Measurements from ENCODE around the gene FRMD6. TPM values are rescaled to one million over a fixed set of nuclear protein-coding genes. Genes with fewer than 3 reads are reported as not detected.
A peak's percentile ranks its signal among the peaks of the same experiment; 100 is the strongest.

Gene FRMD6
- total RNA-seq, 2 donors from 2014 or later = 4.2 to 12.1 TPM

GRCh38 chr14:51657762-51658161 lies 6.1 kb downstream of the FRMD6 start:
- DNase-seq = no peak
- intact Hi-C loops (cut with DNase I, micrococcal nuclease) = loop anchor here in 1 of 2 donors (10.0 kb wide), 1 partner anchor 373 kb away; no protein-coding TSS in a partner anchor
- ATAC-seq = no peak

DNA sequence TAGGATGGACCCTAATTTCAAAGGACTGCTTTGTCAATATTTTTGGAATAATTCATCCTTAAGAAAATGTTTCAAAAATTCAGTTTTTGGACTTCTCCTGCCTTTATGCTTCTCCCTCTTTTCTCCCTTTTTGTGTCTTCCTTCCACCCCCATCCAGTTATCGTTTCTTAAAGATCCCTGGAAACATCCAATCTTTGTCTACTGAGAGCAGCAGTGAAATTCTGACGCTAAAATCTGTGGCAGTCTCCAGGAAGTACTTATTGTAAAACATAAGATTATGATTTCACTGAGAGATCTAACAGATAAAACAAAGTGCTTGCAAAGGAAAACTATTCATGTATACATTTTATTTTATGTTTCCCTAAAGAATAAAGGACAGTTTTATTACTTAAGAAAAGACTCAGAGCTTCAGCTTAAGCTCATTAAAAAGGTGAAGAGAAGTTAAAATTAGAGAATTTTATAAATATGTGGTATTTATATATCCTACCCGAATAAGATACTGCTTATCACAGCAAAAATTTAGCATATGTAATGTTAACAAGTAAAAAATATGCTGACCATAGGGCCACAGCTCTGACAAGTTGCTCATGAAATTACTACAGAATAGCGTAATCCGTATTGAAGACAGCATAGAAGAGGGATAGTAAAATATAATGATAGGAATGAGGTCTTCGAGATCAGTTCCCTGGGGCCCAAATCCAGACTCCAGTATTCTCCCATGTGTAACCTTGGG lies 6.9 kb downstream of the FRMD6 start:
- no peak for ATAC-seq
- no peak for DNase-seq
- intact Hi-C loops (cut with DNase I, micrococcal nuclease) = loop anchor here in 1 of 2 donors (10.0 kb wide), 1 partner anchor 374 kb away; no protein-coding TSS in a partner anchor

GRCh38 chr14:51660741-51661140 lies 9.0 kb downstream of the FRMD6 start:
- intact Hi-C loops (cut with DNase I, micrococcal nuclease) = no loop called here
- ATAC-seq = no peak
- no peak for DNase-seq

DNA sequence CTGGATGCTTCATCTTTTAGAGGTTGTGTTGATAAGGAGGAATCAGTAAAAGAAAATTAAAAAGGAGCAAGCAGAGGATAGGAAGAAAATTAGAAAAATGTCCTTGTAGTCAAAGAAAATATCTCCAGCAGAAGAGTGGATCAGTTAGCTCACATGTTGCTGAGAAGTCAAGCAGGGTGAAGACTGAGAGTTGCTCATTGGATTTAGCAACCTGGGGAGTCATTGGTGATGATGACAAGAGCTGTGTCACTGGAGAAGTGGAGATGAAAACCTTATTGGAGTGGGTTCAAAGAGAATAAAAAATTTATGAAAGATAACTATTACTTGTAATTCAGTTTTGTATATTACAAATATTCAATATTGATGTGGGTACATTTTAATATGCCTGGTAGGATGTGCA lies 9.8 kb downstream of the FRMD6 start:
- ATAC-seq (no peak), DNase-seq (no peak)
- intact Hi-C loops (cut with DNase I, micrococcal nuclease) = no loop called here

DNA sequence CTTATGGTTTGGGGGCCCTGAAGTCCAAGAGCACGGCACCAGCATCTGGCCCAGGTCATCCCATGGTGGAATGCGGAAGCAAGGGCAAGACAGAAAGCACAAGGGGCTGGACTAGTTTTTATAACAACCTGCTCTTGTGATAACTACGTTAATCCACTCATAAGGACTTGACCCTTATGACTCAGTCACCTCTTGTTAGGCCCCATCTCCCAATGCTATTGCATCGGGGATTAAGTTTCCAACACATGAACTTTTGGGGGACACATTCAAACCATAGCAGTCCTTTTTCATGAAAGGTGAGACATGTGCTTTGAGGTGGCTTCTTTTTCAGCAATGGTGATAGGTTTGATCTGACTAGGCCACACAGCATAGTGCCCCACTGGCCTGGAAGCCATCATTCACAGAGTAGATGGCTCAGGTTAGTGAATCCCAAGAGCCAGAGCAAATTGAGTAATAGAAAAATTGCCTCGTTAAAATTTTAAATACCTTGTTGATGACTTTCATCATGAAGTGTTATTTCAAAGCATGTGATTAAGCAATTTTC lies 12.1 kb downstream of the FRMD6 start:
- ATAC-seq = no peak
- no peak for DNase-seq
- intact Hi-C loops (cut with DNase I, micrococcal nuclease) = no loop called here

DNA sequence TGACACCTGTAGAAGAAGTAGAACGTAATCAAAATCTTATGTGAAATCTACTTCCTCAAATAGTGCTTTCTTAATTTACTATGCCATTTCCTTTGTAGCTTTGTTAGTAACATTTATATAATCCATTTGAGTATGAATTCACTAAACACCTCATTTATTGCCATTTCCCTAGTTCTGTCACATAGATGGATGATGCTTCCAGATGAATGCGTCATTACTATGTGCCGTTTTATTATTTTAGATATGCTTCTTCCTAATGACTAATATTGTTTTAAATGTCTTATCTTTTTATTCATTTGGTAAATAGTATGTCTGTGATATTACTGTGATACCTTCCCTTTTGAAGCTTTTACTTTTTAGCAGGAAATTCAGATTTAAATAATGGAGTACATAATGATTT lies 14.4 kb downstream of the FRMD6 start:
- DNase-seq (no peak), ATAC-seq (no peak)
- intact Hi-C loops (cut with DNase I, micrococcal nuclease) = no loop called here

DNA sequence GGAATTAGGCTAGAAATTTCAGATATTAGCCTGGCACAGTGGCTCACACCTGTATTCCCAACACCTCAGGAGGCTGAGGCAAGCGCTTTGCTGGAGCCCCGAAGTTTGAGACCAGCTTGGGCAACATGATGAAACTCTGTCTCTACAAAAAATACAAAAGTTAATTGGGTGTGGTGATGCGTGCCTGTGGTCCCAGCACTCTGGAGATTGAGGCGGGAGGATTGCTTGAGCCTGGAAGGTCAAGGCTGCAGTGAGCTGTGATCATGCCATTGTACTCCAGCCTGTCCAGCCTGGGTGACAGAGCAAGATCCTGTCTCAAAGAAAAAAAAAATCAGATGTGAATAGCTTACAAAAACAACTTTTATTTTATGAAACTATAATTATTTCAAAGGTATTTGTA lies 15.1 kb downstream of the FRMD6 start:
- ATAC-seq = no peak
- intact Hi-C loops (cut with DNase I, micrococcal nuclease) = no loop called here

DNA sequence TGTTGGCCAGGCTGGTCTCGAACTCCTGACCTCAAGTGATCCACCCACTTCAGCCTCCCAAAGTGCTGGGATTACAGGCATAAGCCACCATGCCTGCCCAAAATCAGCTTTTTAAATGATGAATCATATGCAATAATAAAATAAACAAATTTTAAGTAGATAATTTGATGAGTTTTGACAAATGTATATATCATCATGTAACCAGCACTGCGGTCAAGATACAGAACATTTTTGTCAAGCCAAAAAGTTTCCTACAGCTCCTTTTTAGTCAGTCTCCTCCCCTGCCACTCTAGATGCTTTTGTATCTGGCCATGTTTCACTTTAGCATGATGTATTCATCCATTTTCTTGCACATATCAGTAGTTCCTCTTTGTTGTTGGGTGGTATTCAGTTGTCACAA lies 17.2 kb downstream of the FRMD6 start:
- ATAC-seq = no peak
- intact Hi-C loops (cut with DNase I, micrococcal nuclease) = no loop called here
- DNase-seq = no peak

More for the DNA sequence above, 15.1 kb downstream of the FRMD6 start:
- DNase-seq = no peak

DNA sequence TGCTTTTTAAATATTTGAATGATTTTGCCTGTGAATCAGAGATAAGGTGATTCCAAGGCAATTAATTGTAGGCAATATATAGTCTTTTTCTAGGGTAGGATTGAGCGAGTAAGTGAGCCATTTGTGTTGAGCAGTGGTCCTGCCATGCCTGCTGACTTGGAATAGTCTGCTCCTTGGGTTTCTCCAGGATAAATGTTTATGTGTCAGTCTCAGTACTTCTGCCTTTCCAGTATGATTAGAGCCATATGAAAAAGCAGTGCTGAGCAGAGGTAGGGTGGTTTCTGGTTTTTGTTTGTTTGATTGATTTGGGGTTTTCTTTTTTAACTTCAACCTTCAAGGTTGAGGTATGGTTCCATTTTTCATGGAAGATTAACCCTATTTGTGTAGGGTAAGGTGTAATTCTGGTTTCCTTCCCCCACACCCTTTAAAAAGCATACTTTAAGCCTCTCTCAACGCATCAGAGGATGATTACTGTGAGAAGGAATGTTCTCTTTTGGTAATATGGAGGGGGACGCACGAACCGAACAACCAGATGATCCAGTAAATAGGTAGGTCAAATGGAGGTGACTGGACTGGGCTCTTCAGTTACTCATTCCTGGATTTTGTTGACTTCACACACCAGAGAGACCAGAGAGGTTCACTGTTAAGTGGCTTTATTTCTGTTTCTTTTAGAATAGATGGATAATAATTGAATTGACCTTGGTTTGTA lies 22.7 kb downstream of the FRMD6 start:
- ATAC-seq = no peak
- no peak for DNase-seq
- intact Hi-C loops (cut with DNase I, micrococcal nuclease) = no loop called here

DNA sequence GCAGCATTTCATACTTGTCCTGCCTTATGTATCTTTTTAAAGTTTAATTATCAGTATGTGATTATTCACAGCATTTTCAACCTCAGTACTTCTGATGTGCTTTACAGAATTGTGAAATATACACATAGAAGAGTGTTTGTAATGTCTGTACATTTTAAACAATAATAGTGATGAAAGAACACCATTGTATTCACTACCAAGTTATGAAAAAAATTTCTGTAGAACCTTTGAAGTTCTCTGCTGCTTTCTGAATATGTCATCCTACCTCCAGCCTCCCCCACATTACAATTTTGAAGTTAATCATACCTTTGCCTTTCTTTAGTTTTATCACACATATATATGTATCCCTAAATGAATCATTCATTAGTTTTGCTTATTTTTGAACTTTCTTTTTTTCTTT lies 24.8 kb downstream of the FRMD6 start:
- no peak for DNase-seq
- no peak for ATAC-seq
- intact Hi-C loops (cut with DNase I, micrococcal nuclease) = no loop called here

DNA sequence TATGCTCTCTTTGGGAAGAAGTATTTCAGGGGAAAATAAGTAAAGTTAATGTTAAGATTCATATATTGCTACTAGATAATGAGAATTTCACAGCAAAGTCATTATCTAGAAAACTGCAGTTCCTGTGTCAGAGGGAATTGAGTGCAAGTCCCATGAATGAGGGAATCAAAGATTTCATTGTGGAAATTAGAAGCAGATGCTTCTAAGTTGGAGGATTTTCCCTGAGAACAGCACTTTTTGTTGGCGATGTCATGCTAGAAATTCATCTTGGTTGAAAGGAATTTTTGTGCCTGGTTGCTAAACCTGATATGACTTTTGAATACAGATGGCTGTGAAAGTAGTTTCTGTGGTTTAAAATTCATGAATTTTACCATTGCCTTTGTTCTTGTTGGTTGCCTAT lies 25.6 kb downstream of the FRMD6 start:
- no peak for DNase-seq
- intact Hi-C loops (cut with DNase I, micrococcal nuclease) = no loop called here
- ATAC-seq = no peak

DNA sequence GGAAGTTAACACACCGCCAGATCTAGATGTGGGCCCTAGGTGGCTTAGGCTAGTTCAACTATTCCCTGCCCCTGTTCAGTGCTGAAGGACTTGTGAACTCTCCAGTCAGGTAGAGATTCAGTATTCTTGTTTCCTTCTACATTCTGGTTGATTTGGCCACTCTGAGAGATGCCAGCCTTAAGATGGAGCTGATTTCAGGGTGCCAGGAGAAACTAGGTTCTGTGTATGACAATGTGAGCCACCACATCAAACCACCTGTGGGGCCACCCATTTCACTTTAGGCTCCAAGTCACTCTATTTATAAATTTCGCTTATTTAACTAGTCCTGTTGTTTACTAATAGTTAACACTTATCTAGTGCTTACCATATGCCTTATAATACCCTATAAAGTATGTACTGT lies 26.0 kb downstream of the FRMD6 start:
- intact Hi-C loops (cut with DNase I, micrococcal nuclease) = no loop called here
- DNase-seq (no peak), ATAC-seq (no peak)

GRCh38 chr14:51680031-51680430 lies 28.3 kb downstream of the FRMD6 start:
- DNase-seq = no peak
- ATAC-seq = no peak
- intact Hi-C loops (cut with DNase I, micrococcal nuclease) = no loop called here

- DNase-seq (no peak), ATAC-seq (peak; percentile 60)
- intact Hi-C loops (cut with DNase I, micrococcal nuclease) = no loop called here
These were observed 29.7 kb downstream of the FRMD6 start for GRCh38 chr14:51681411-51681810.

GRCh38 chr14:51682411-51682810 lies 30.7 kb downstream of the FRMD6 start:
- DNase-seq = no peak
- intact Hi-C loops (cut with DNase I, micrococcal nuclease) = no loop called here
- ATAC-seq = no peak

DNA sequence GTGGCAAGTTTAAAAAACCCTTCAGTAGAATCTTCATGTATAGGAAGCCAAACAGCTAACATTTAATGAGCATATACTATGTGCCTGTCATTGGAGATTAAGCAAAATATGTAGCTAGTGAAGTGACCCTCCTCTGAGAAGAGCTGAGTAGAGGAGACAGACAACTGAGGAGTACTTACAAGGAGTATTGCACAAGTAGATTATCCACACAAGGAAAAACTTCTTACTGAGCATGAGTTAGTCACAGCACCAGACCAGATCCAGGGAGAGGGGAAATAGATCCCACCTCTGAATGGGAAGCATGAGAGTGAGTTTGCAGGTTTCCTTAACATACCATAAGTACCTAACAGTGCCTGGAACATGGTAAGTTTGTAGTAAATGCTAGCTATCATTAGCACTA lies 33.0 kb downstream of the FRMD6 start:
- DNase-seq = no peak
- ATAC-seq = no peak
- intact Hi-C loops (cut with DNase I, micrococcal nuclease) = no loop called here

DNA sequence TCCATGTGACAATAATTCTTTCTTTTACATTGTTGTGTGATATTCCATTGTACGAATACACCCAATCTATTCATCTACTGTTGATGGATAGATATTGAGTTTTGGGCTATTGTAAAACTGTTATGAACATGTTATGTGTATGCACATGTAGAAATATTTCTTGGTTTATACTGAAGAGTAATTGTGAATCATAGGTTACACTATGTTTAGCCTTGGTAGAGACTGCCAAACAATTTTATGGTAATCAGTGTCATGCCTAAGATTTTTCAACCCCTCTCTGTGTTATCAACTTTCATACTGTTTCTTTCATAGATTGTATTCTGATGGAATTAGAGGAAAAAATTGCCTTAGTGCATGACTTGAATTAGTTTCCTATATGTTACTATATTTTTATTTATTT lies 39.5 kb downstream of the FRMD6 start:
- intact Hi-C loops (cut with DNase I, micrococcal nuclease) = no loop called here
- ATAC-seq = no peak
- DNase-seq = no peak

DNA sequence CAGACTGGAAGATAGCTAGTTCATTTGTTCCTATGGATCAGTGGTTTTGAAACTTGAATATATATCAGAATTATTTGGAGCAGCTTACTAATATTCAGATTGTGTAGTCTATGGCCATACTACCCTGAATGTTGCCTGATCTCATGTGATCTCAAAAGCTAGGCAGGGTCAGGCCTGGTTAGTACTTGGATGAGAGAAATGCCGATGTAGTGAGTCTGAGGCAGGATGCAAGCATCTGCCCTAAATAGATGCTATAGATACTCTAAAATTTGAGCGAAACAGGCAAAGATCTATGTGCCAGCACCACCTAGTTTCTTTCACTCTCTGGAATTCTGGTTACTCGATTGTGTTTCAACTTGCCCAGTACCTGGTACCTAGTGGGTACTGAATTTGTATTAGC lies 40.9 kb downstream of the FRMD6 start:
- no peak for ATAC-seq
- intact Hi-C loops (cut with DNase I, micrococcal nuclease) = no loop called here
- no peak for DNase-seq

DNA sequence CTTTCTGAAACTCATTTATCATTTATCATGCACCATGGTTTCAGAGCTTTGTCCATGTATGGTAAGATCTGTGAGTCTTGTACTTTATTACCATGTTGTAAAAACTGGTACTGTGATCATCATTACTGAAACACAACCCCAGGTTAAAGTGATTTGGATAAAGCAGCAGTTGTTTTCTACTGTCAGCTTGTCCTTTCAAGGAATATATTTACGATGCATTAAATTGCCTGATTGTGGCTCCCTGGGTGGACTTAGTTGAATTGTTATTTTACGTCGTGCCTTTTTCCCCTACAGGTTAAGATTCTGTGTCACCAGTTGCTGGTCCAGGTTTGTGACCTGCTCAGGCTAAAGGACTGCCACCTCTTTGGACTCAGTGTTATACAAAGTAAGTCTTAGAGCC lies 46.1 kb downstream of the FRMD6 start:
- DNase-seq (no peak), ATAC-seq (no peak)
- intact Hi-C loops (cut with DNase I, micrococcal nuclease) = no loop called here

- no peak for ATAC-seq
- no peak for DNase-seq
- intact Hi-C loops (cut with DNase I, micrococcal nuclease) = no loop called here
These were observed 50.2 kb downstream of the FRMD6 start for GRCh38 chr14:51701951-51702350.
